NCI-H774 (cell line): ENCODE data around the gene CHN2.

Source experiments
- DNase-seq: peaks from one replicate; lab custom pipeline; 2025; lab: John Stamatoyannopoulos, UW

Gene CHN2

DNA sequence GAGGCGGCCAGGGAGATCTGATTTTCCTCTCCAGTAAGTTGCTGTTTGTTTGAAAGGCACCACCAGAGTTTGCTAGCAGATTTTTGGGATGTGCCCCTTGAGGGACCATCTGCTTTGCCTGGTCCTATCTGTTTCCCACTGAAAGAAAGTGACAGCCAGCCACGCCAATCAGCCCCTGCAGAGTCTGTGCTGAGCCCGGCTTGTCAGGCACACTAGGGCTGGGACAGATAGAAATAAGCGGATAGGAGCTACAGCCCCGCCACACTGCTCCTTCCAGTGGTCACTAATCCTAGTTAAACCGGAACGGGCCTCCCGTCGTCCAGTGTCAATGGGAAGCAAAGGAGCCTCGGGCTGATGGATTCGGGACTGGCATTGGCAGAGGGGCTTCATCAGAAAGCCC lies 207.2 kb downstream of the CHN2 start:
- DNase-seq: peak; percentile 9

DNA sequence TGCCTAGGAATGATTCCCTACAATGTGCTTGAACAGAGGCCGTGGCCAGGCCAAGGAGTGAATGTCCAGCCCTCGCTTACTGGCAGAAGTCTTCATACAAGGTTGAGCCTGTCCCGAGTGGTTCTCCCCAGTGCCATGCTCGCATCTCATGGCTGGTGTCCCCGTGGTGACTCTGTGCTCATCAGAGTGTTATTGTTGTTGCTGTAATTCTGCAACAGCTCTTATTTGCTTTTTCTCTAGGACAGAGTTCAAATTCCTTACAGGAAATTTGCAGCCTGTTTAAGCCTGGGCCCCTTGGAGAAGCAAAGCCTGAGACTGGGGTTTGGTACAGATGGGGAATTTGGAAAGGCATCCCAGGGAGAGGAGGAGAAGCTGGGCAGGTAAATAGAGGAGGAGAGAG lies 211.3 kb downstream of the CHN2 start:
- no peak for DNase-seq

DNA sequence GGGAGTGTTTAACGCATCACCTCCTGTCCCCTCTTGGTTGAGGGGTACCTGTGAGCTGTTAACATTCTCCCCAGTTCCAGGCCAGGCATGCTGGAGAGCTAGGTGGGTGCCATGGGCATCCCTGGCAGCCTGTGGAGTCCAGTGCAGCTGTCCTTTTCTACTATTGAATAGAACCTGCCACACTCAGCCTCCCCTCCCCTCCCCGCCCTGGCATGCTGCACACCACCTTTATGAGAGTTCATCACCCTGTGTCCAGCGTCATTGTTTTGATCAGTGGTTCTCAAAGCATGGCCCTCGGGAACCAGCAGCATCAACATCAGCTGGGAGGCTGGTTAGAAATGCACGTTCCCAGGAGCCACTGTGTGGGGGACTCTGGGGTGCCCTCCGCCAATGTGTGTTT lies 211.8 kb downstream of the CHN2 start:
- DNase-seq: no peak

DNA sequence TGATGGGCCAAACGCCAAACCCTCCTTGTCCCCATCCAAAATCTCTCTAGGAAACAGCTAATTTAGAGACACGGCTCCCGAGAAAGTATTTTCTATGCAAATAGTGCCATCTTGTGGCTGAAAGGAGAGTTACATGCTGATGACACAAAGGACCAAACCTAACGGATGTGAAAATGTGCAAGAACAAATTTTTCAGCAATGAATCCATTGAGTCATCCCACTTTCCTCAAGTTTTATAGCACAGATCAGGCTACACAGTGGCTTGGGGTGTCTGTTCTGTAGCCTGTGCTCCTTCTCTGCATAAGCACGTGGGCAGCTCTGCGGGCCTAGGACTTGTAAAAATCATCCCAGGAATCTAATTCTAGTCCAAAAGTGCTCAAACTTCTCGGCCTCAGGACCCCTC lies 214.3 kb downstream of the CHN2 start:
- peak; percentile 58 for DNase-seq

DNA sequence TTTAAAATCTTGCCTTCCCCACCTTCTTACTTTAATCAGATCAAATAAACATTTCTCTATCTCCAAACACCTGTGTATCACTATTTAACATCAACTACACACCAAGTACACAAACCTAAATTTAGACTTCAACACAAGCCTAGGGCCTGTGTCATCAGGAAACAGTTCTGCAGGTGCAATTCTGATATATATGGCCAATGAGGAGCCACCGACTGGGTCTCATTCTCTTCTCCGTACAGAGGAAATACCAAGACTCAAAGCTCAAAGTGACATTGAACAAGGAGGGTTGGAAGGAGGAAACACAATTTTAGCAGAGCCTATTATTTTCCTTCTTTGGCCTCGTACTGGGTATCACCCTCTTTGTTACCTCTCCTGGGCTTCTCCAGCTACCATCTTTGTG lies 216.4 kb downstream of the CHN2 start:
- no peak for DNase-seq

DNA sequence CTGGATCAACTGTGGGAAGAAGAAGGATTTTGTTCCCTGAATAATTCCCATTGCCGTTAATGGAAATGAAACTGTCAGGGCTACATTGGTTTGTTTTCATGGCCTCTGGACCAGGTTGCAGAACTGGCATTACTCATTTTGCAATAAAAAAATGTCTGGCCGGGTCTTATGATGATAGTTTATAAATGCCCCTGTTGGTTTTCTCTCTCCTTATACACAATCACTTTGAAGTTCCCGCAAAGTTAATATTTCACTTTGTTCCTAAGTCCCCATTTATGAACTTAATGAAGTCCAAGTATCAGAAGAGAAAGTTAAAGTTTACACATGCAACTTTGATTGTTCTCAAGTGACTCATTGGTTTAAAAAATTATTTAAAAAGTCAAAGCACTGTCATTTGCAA lies 218.3 kb downstream of the CHN2 start:
- DNase-seq: no peak

DNA sequence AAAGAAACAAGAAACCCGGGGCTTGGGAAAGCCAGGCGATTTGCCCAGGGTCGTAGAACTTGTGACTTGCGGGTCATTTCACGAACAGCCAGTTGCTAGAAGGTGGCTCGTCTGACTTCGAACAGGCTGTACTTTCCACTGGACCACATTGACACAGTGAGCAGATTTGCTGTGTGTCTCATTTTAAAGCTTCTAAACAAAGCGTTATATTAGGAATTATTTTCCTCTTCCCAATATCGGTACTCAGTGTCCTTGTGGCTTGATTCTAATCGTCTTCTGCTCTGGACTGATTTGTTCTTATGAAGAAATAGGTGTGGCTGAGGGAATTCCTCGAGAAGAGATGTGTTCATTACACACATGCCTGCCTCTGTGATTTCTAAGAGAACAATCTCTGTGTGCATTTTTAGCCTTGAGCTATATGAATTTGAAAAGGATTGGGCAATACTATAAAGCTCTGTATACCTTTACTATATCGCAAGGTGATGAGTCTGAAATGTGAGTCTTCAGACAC lies 219.1 kb downstream of the CHN2 start:
- no peak for DNase-seq

DNA sequence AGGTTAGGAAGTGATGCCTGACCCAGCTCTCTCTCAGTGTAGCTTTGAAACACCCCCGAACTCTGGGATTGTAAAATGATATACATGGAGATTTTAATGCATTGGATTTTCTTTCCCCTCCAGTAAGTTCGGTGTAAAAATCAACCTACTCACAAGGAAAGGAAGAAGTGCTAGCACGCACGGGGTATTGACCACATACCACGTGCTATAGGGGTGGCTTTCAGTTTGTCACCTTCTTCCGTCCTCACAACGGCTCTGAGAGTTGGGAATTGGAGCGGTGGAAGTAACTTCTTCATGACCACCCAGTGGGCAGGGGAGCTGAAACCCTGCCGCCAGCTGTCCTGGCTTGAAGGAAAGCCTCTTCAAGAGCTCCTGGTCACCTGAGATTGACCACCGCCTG lies 219.6 kb downstream of the CHN2 start:
- no peak for DNase-seq

DNA sequence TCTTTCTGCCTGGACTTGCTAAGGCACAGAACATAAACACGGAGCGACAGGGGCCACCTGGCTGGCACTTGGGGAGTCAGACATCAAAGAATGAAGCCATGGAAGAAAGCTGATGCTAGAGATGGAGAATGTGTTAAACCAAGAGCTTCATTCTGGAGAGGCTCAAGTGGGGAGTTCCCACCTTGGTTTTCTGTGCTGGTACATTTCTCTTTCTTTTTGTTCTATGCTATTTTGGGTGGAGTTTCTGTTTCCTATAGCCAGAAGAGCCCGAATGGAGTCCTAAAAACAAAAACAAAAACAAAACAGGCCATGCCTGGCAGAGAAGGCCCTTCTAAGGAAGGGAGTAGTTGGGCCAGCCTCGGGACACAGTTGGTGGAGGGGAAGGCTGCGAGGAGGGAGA lies 220.6 kb downstream of the CHN2 start:
- no peak for DNase-seq

DNA sequence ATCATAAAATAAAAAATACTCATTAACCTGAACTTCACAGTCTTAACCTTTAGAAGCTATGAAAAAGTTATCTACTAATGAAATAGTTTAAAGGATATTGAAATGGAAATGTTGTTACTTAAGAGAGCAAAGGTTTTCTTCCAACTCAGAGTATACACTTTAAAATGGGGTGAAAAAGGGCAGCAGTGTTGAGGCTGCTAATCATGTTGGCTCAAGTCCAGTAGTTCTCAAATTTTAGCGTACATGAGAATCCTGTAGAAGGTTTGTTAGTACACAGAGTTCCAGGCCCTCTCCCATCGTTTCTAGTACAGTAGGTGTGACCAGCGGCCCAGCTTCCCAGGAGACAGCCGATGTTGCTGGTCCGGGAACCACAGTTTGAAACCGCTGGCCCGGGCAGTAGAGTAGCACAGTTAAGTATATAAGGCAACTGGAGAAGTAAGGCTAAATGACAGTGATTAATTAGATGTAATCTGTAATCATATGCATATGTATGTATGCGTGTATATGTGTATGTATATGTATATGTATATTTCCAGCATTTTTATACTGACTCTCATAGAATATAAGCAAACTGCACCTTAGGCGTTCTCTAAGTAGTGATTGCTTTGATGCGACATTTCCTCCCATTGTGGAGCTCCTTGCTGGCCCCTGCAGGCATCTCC lies 221.8 kb downstream of the CHN2 start:
- no peak for DNase-seq

DNA sequence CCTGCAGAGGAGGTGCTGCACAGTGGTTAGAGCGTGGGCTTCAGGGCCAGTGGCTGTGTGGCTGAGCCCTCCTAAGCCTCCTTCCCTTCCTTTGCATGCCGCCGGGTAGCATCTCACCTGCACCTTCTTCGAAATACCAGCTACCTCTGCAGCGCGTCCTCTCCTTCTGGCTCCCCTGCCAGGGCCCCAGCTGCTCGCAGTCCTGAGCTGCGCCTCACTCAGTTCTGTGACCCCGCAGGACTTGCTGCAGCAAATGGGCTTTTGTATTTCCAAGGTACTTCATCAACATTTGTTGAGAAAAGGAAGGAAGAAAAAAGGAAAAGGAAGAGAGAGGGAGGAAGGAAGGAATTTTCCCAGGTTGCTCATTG lies 222.3 kb downstream of the CHN2 start:
- no peak for DNase-seq

DNA sequence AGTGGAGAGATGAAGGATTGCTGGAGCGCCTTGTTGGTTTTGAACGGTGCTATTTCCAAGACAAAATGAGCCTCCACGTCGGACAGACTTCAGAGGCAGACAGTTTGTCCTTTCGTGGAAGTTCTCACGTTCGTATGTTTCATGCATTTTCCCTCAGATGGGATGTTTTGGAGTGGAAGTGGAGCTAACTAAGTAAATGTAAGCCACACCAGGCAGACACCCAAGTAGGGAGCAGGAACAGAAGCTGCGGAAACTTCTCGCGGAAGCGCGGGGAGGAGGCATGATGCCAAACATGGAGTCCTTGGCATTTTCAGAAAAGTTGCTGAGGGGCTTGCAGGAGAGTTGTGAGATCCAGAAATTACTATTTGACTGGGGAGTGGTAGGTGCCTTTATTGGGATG lies 223.5 kb downstream of the CHN2 start:
- no peak for DNase-seq

DNA sequence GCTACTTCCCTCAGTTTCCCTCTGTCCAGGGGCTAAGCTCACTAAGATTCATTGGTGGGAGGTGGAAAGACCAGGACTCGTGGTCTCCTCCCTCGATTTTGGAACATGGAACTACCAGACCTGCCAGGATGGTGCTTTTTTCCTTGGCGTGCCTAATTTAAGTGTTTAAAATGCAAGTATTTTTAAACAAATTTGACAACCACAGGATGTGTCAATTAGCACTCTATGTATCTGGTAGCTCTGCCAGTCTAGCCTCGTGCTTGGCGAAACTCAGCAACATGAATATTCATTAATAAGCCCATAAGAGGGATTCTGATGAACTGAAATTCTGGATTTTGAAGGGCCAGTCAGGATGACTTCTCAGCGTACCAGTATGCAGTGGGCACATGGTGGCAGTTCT lies 224.1 kb downstream of the CHN2 start:
- DNase-seq: no peak

DNA sequence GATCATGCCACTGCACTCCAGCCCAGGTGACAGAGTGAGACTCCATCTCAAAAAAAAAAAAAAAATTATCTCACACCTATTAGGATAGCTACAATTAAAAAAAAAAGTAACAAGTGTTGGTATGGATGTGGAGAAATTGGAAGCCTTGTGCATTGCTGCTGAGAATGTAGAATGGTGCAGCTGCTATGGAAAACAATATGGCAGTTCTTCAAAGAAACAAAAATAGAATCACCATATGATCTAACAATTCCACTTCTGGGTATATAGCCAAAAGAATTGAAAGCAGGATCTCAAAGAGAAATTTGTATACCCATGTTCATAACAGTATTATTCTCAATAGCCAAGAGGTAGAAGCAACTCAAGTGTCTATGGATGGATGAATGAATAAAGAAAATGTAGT lies 225.4 kb downstream of the CHN2 start:
- DNase-seq: no peak

DNA sequence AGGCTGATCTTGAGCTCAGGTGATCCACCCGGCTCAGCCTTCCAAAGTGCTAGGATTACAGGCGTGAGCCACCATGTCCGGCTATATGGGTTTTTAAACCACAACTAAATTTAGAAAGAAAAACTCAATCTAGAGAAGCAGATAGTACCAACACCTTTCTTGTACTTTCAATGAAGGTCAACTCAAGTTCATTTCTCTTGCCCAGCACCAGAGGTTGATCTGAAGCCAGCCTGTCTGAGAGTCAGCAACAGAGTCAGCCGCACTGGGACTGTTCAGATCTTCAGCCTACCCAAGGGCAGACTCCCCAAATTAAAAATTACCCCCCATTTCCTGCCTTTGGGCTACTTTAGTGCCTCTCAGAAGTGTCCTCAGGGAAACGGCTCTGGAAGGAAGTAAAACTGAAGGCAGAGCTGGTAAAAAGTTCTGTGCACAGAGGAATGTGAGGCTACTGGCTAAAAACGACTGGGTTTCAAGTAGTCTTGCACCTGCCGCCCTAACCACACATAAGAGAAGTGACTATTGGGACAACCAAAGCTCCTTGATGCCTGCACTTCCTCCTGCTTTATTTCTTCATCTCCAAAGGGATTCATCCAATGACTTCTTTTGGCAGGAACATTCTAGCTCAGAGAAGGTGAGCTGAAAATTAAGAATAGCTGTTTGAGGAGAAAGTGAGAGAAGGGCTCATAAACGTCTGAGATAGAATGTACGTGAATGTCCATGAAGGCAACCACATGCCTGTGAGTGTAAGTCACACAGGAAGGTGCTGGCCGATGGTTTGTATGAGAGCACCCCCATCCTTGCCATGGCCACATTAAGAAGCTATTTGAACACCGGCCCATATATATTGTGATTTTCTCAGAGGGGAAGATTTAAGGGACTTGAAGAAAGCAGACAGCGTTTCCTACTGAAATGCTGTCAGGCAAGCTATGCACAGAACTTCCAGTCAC lies 226.7 kb downstream of the CHN2 start:
- no peak for DNase-seq

DNA sequence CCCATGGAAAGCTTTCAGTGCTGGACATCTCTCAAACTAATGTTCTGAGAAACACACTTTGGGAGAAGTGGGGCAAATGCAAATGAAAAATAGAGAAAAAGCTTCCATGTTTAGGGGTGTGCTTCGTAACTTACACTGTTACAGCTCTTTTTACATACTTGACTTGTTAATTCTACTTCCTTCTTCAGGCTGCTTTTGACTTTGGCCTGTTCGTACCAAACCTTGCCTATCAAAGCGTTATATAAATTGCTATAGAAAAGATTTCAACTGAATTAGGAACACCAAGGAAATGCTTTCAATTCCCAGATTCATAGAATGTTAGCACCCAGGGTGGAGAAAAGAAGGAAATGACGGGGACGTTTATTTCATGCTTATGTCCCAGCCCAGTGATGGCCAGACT lies 228.3 kb downstream of the CHN2 start:
- no peak for DNase-seq

DNA sequence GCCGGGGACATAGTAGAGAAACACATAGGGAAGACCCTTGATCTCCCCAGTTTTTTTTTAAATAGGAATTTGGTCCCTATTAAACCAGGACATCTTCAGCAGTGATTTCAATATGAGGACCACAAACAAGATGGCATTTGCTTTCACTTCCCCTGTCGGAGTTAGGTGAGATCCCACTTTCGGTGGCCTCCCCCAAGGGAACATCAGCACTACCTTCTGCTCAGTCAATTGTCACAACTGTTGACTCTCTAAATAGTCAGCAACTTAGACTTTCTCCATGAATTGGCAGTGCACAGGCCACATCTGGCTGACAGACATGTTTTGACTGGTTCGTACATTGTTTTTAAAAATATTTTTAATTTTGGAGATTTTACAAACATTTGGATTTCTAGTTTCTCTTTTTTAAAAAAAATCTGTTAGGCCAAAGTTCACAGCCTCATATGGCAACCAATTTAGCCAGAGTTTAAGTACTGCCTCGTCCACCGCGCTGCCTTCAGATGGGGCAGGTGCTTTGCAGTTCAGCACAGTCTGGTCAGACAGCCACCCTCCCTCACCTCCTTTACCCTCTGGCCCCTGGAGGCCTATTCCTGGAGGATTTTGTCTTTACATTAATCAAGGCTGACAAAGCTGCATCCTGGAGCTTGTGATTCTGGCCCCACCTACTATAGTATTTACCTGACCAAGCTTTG lies 229.9 kb downstream of the CHN2 start:
- DNase-seq: no peak

DNA sequence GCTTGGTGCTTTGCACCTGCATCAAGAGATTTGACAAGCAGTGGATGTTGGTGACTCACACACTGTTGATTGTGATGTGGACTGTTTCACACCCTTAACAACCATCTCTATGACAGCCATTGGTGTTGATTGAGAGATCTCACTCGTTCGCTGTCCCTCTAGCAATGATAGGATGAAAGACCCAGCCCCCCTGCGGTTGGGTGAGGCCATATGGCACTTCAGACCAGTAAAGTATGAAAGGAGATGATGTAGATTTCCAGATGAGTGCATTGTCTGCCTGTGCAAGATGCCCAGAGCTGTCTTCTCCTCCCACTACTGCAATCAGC lies 230.4 kb downstream of the CHN2 start:
- DNase-seq: peak; percentile 24

DNA sequence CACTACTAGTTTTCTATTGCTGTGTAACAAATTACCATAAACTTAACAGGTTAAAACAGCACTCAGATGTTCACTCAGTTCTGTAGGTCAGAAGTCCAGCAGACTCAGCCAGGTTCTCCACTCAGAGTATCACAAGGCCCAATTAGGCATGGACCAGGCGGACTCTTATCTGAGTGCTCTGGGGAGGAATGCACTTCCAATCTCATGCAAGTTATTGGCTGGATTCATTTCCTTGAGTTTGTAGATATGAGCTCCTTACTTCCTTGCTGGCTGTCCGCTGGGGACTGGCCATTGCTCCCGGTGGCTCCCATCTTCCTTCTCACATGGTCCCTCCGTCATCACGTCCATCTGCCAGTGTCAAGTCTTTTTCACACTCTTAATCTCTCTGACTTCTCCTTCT lies 232.0 kb downstream of the CHN2 start:
- no peak for DNase-seq

DNA sequence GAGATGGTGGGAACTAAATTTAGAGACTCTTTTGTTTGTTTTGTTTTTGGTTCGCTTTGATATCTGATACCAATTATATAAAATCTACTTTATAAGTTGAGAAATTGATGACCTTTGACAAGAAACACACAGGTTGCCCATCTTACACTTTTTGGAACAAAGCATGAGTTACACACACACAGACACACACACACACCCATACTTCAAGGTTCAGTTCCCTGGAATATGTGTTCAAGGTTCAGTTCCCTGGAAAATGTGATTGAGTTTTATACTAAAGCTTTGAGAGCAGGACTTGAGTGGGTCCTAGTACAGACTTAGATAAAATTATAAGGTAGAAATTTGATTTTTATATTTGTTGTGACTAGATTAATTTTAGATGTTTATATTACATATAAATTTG lies 234.8 kb downstream of the CHN2 start:
- DNase-seq: no peak

DNA sequence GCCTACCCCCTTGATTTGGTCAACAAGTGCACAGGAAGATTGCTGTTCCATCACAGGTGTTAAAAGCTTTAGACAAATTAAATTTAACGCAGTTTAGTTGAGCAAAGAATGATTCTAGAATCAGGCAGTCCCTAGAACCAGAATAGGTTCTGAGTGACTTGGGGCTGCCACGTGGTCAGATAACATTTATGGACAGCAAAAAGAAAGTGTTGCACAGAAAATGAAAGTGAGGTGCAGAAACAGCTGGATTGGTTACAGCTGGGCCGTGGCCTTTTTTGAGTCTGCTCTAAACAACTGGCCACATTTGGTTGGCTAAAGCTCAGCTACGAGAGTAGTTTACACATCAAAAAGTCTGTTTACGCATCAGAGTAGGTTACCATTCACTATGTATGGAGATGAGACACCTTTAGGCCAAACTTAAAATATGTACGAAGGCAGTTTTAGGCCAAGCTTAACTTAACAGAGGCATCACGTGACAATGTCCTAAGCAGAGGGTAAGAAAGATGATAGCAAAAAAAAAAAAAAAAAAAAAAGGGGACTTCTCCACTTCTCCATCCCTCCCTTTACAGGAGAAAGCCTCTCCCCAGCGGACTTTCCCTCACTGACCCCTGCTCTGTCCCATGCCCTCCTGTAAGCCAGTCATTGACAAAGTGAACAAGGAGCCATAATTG lies 235.8 kb downstream of the CHN2 start:
- no peak for DNase-seq

DNA sequence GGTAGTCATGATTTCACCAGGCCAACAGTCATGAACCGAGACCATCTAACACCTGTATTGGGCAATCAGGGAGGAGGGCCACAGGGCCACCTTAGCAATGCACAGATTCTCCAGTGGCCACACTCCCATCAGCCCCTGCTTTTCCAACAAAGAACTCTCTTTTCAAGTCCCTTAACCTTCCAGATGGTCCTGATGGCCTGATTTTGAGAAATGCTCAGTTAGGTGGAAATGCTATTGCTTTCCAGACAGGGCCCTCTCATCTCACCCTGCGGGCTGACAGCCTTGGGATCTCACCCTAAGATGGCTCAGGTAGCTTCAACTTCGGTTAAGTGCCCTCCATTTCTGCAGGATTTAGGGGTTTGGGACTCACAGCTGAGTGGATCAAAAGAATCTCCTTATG lies 237.1 kb downstream of the CHN2 start:
- DNase-seq: no peak

DNA sequence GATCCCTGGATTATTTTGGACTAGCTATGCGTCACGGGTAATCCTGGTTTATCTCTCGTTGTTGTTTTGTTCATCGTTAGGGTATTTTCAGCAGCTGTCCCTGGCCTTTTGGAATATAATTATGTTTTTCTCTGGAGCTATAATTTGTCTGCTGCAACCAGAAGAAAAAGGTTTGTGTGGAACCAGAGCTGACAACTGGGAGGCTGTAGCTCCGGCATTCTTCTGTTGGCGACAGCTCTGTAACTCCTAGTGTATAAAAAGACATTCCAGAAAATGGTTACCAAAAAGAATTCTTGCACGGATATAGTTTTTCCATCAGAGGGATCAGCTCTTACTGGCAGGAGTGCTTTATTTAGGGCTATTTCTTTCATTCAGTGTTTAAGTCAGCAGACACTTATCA lies 238.1 kb downstream of the CHN2 start:
- no peak for DNase-seq
